Measurements from ENCODE around the gene STAT1. TPM values are rescaled to one million over a fixed set of nuclear protein-coding genes. Genes with fewer than 3 reads are reported as not detected.
A peak's percentile ranks its signal among the peaks of the same experiment; 100 is the strongest.
"Not testable (repeated sequence)": the region's sequence is repeated elsewhere in the genome, so short reads cannot be mapped to it uniquely, and the experiment has no call there.

STAT1 gene
- total and polyA plus RNA-seq, 11 donors: 7.8 to 469 (median 44.0) TPM

DNA sequence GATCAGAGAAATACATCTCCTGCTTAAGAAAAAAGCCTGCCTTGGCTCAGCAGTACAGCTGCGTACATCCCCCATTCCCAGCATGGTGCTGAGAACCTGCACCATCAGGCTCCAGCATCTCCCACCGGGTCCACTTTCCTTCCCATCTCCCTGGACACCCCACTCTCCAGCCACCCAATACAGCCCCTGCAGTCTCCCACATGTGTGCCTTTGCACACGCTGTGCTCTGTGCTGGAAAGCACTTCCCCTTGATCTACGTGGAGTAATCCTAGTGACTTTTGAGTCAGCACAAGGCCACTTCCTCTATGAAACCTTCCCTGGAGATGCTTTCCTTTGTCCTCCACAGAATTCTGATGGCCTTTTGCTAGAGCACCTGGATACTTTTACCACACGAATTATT lies 17.0 kb downstream of the STAT1 start:
- Histone ChIP-seq H3K27me3 (no peaks in the 10 kb centered on the region), H3K4me3 (no peak overlapping the region), H3K27ac (peak overlapping the region in 1 of 12 donors; percentile 61), H3K9me3 (no peaks in the 10 kb centered on the region), H3K36me3 (peaks cover 0 to 100% (median 100%) of the 10 kb centered on the region in 9 donors), H3K4me1 (peaks cover 0 to 19% (median 0%) of the 10 kb centered on the region in 12 donors)
- intact Hi-C loops (cut with DNase I): no loop called here
- no peak for DNase-seq
- 78 to 86% (median 80%) methylated on average over 5 of the region's 5 CpGs for WGBS, 4 donors
- ATAC-seq: peak in 3 of 4 donors; percentile 40 to 73 (median 45)
- no peak for TF ChIP-seq POLR2A (IDR thresholded peaks at IDR 0.05)
- TF ChIP-seq, protein P1, sequence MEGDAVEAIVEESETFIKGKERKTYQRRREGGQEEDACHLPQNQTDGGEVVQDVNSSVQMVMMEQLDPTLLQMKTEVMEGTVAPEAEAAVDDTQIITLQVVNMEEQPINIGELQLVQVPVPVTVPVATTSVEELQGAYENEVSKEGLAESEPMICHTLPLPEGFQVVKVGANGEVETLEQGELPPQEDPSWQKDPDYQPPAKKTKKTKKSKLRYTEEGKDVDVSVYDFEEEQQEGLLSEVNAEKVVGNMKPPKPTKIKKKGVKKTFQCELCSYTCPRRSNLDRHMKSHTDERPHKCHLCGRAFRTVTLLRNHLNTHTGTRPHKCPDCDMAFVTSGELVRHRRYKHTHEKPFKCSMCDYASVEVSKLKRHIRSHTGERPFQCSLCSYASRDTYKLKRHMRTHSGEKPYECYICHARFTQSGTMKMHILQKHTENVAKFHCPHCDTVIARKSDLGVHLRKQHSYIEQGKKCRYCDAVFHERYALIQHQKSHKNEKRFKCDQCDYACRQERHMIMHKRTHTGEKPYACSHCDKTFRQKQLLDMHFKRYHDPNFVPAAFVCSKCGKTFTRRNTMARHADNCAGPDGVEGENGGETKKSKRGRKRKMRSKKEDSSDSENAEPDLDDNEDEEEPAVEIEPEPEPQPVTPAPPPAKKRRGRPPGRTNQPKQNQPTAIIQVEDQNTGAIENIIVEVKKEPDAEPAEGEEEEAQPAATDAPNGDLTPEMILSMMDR (IDR thresholded peaks at IDR 0.05): no peak

DNA sequence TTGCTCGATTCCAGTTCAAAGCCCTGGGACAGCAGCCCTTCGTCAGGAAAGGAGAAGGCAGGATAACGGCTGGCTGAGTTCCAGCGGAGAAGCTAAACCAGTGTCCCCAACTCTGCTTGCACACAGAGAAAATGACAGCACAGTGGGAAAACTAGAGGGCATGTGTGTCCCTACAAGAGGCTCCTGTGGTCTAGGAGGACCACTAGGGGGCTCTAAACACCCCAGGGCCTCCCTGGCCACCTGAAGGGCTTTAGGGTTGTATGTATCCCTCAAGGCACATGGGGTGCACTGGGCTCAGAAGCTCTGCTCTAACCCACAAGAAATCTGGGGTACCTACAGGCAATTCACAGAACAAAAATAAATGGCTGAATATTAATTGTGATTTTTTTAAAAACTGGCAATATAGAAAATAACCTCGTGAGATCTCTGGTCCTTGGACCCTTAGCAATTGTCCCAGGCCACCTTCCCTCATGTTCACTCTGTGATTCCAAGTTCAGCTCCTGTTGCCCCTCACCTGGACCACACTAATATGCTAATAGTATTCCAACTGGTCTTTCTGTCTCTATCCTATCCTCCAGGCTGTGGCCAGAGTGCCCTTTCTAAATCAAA lies 17.5 kb downstream of the STAT1 start:
- H3K27me3 ChIP-seq: no peaks in the 10 kb centered on the region
- no peak for TF ChIP-seq POLR2A (IDR thresholded peaks at IDR 0.05)
- TF ChIP-seq, protein P1 (IDR thresholded peaks at IDR 0.05): peak; percentile 32 to 64 (median 51)
- H3K27ac ChIP-seq: peak overlapping the region in 1 of 12 donors; percentile 61
- DNase-seq (peak in 1 of 5 donors; percentile 27), ATAC-seq (peak in 1 of 4 donors; percentile 61)
- H3K9me3 ChIP-seq: no peaks in the 10 kb centered on the region
- intact Hi-C loops (cut with DNase I): no loop called here
- peaks cover 0 to 100% (median 100%) of the 10 kb centered on the region in 9 donors for H3K36me3 ChIP-seq
- H3K4me3 ChIP-seq: no peak overlapping the region
- peaks cover 0 to 18% (median 0%) of the 10 kb centered on the region in 12 donors for H3K4me1 ChIP-seq
- WGBS, 4 donors: 66 to 88% (median 74%) methylated on average over 5 of the region's 5 CpGs

DNA sequence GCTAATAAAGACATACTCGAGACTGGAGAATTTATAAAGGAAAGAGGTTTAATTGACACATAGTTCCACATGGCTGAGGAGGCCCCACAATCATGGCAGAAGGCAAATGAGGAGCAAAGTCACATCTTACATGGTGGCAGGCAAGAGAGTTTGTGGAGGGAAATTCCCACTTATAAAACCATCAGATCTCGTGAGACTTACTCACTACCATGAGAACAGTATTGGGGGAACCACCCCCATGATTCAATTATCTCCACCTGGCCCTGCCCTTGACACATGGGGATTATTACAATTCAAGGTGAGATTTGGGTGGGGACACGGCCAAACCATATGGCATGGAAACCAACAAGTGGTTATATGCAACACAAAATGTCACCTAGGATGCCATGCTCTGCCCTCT lies 18.7 kb downstream of the STAT1 start:
- H3K27ac ChIP-seq; H3K27me3 ChIP-seq; H3K9me3 ChIP-seq; ATAC-seq; DNase-seq; intact Hi-C loops (cut with DNase I); H3K4me3 ChIP-seq: not testable (repeated sequence)
- 75 to 96% (median 87%) methylated on average over 3 of the region's 3 CpGs for WGBS, 4 donors
- Histone ChIP-seq H3K4me1 (peaks cover 0 to 18% (median 0%) of the 10 kb centered on the region in 12 donors), H3K36me3 (peaks cover 0 to 100% (median 100%) of the 10 kb centered on the region in 9 donors)

DNA sequence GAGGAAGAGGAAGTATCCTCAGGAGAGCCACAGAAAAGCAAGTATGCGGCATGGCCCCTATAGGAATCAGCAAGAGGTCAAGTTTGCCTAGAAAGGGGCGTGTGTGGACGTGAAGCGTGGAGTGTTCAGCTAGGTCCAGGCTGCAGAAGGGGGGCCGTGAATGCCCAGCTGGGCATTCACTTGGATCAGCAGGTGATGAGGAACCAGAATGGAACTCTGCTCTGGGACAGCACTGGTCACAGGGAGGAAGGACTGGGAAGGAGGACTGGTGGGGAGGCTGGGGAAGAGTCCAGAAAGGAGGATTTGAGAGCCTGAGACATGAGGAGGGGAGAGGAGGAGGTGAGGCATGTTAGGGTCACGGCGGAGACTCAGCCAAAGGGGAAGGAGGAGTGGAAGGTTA lies 19.8 kb downstream of the STAT1 start:
- H3K9me3 ChIP-seq: no peaks in the 10 kb centered on the region
- H3K36me3 ChIP-seq: peaks cover 0 to 100% (median 100%) of the 10 kb centered on the region in 9 donors
- DNase-seq: no peak
- intact Hi-C loops (cut with DNase I): no loop called here
- ATAC-seq: no peak
- H3K27ac ChIP-seq: no peak overlapping the region
- TF ChIP-seq, protein P1 (IDR thresholded peaks at IDR 0.05): no peak
- no peak for TF ChIP-seq POLR2A (IDR thresholded peaks at IDR 0.05)
- H3K4me3 ChIP-seq: no peak overlapping the region
- 87 to 99% (median 92%) methylated on average over 7 of the region's 7 CpGs for WGBS, 4 donors
- no peaks in the 10 kb centered on the region for H3K27me3 ChIP-seq
- peaks cover 0 to 18% (median 0%) of the 10 kb centered on the region in 12 donors for H3K4me1 ChIP-seq

DNA sequence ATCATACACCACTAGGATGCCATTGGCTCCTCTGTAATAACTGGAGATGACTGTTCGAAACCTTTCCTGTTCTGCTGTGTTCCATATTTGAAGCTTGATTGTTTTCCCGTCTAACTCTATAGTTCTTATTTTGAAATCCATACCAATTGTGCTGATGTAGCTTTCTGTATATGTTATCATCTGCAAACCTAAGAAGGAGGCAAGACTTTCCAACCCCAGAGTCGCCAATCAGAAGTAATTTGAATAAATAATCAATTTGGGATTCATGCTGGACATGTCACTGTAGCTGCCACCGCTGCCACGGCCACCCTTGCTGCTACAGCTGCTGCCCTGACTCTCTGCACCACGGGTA lies 20.7 kb downstream of the STAT1 start:
- H3K36me3 ChIP-seq: peaks cover 0 to 100% (median 100%) of the 10 kb centered on the region in 9 donors
- 92 to 96% (median 95%) methylated on average over 6 of the region's 6 CpGs for WGBS, 4 donors
- intact Hi-C loops (cut with DNase I): no loop called here
- ATAC-seq: no peak
- TF ChIP-seq, protein P1 (IDR thresholded peaks at IDR 0.05): no peak
- TF ChIP-seq POLR2A (IDR thresholded peaks at IDR 0.05): no peak
- H3K4me3 ChIP-seq: no peak overlapping the region
- no peak for DNase-seq
- peaks cover 0 to 18% (median 0%) of the 10 kb centered on the region in 12 donors for H3K4me1 ChIP-seq
- no peaks in the 10 kb centered on the region for H3K27me3 ChIP-seq
- H3K27ac ChIP-seq: no peak overlapping the region
- no peaks in the 10 kb centered on the region for H3K9me3 ChIP-seq
